Measurements from ENCODE around the gene HIF1AN. TPM values are rescaled to one million over a fixed set of nuclear protein-coding genes. Genes with fewer than 3 reads are reported as not detected.
A peak's percentile ranks its signal among the peaks of the same experiment; 100 is the strongest.
"Not testable (repeated sequence)": the region's sequence is repeated elsewhere in the genome, so short reads cannot be mapped to it uniquely, and the experiment has no call there.

Gene HIF1AN
- polyA plus RNA-seq, 3 donors from 2014 or later: 26.0 to 41.2 (median 33.3) TPM

DNA sequence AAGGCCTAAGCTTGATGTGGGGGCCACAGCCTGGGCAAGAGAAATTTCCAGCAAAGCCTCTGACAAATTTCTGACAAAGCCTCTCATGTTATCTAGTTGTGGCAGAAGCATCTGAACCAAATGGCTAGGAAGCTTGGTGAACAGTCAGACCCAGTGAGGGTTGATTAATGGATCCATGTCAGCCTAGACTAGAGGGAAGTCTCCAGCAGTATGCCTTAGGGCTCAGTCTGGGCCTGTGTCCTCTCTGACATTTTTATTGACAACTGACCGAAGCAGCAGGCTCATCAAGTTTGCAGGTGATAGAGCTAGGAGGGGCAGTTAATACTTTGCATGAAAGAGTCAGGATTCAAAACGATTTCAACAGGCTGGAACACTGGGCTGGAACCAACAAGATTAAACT lies 25.3 kb downstream of the HIF1AN start:
- Mint-ChIP-seq H3K27ac (peak overlapping the region in 1 of 6 donors; percentile 74), H3K4me3 (peak overlapping the region; percentile 25 to 75 (median 50)), H3K36me3 (peaks cover 15 to 22% (median 19%) of the 10 kb centered on the region in 3 donors), H3K9me3 (no peaks in the 10 kb centered on the region), H3K27me3 (ENCODE audit: low read depth in 3 of 3) (peaks cover 0 to 13% (median 6%) of the 10 kb centered on the region in 3 donors), H3K4me1 (peaks cover 18 to 24% of the 10 kb centered on the region in 2 donors)
- DNase-seq: no peak

GRCh38 chr10:100562008-100562672 lies 26.4 kb downstream of the HIF1AN start:
- Mint-ChIP-seq H3K27ac (peak overlapping the region in 1 of 6 donors; percentile 17), H3K9me3 (no peaks in the 10 kb centered on the region), H3K27me3 (ENCODE audit: low read depth in 3 of 3) (peaks cover 2 to 19% (median 6%) of the 10 kb centered on the region in 3 donors), H3K36me3 (peaks cover 11 to 16% (median 13%) of the 10 kb centered on the region in 3 donors), H3K4me1 (peaks cover 18 to 24% of the 10 kb centered on the region in 2 donors), H3K4me3 (peak overlapping the region; percentile 45 to 75 (median 64))
- DNase-seq: peak; percentile 65 to 68 (median 67)

DNA sequence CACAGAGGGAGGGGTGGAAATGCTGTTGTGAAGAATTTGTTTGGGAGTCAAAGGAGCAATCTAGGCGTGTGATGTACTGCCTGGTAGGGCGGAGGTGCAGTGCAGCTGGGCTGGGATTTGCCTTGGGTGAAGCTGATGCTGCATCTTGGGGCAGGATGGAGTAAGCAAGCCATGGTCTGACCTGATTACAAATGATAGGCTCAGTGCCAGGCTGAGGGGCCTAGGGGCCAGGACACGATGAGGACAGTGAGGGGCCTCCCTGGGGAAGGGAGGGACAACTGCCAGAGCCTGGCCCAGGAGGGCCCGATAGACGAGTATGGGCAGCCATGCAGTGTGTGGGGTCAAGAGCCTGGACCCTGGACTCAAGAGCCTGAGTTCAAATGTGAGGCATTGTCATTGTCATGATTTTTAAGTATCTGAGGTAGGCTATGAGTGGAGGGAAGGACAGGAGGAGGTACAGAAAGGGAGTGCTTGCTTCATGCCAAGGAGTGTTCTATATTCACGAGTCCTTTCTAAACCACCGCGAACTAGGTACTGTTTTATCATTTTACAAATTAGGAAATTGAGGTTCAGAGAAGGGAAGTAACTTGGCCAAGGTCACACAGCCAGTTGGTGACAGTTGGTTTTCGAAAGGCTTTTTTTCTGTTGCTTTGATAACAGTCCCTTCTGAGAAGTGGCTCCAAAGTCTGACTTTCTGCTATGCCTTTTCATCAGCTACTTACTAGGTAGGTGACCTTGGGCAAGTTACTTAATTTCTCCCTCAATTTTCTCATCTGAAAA lies 29.7 kb downstream of the HIF1AN start:
- Mint-ChIP-seq H3K4me3 (no peak overlapping the region), H3K27ac (no peak overlapping the region), H3K4me1 (peaks cover 17 to 23% of the 10 kb centered on the region in 2 donors), H3K27me3 (ENCODE audit: low read depth in 3 of 3) (peaks cover 6 to 20% (median 6%) of the 10 kb centered on the region in 3 donors), H3K9me3 (no peaks in the 10 kb centered on the region), H3K36me3 (peaks cover 0 to 4% (median 3%) of the 10 kb centered on the region in 3 donors)
- DNase-seq: no peak

DNA sequence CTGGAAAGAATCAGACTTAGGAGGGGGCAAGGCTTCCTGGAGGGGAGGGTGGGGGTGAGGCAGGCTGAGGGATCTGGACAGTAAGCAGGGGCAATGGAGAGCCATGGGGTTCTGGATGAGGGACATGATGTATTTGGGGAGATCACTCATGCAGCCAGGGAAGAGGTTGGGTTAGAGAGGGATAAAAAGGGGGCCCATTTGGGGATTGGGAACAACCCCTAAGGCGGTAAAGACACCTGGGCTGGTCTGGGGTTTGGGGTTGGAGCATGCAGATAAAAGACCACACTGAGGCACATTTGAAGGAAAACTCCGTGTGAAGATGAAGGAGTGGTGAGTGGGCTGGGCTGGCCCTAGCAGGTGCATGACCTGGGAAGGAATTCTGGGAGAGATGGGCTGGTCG lies 30.8 kb downstream of the HIF1AN start:
- H3K36me3 Mint-ChIP-seq: no peaks in the 10 kb centered on the region
- no peak overlapping the region for H3K27ac Mint-ChIP-seq
- peaks cover 5 to 12% of the 10 kb centered on the region in 2 donors for H3K4me1 Mint-ChIP-seq
- DNase-seq: no peak
- H3K9me3 Mint-ChIP-seq: no peaks in the 10 kb centered on the region
- H3K27me3 Mint-ChIP-seq (ENCODE audit: low read depth in 3 of 3): peaks cover 6 to 18% (median 6%) of the 10 kb centered on the region in 3 donors
- H3K4me3 Mint-ChIP-seq: no peak overlapping the region

DNA sequence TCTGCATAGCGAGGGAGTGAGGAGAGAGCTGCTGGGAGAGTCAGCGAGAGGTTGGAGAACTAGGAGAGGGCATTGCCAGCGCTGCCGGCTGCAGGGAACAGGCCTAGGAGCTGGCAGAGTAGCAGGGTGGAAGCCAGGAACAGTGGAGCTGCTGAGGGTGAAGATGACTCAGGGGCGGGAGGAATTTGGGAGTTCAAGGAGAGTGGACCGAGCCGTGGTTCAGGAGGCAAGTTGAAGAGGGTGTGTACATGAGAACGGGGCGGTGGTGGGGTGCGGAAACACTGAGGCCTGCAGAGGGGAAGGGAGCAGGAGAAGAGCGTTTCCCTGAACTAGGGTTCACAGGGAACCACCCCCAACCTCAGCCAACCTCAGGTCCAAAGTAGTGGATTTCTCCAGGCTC lies 31.5 kb downstream of the HIF1AN start:
- no peak overlapping the region for H3K27ac Mint-ChIP-seq
- no peak for DNase-seq
- H3K4me3 Mint-ChIP-seq: no peak overlapping the region
- H3K27me3 Mint-ChIP-seq (ENCODE audit: low read depth in 3 of 3): peaks cover 2 to 18% (median 6%) of the 10 kb centered on the region in 3 donors
- H3K4me1 Mint-ChIP-seq: peaks cover 0 to 6% of the 10 kb centered on the region in 2 donors
- H3K36me3 Mint-ChIP-seq: no peaks in the 10 kb centered on the region
- no peaks in the 10 kb centered on the region for H3K9me3 Mint-ChIP-seq

GRCh38 chr10:100567826-100568225 lies 32.1 kb downstream of the HIF1AN start:
- no peaks in the 10 kb centered on the region for H3K36me3 Mint-ChIP-seq
- H3K4me1 Mint-ChIP-seq: peaks cover 0 to 4% of the 10 kb centered on the region in 2 donors
- H3K27ac Mint-ChIP-seq: no peak overlapping the region
- H3K4me3 Mint-ChIP-seq: no peak overlapping the region
- peaks cover 4 to 17% (median 6%) of the 10 kb centered on the region in 3 donors for H3K27me3 Mint-ChIP-seq (ENCODE audit: low read depth in 3 of 3)
- no peaks in the 10 kb centered on the region for H3K9me3 Mint-ChIP-seq
- no peak for DNase-seq

DNA sequence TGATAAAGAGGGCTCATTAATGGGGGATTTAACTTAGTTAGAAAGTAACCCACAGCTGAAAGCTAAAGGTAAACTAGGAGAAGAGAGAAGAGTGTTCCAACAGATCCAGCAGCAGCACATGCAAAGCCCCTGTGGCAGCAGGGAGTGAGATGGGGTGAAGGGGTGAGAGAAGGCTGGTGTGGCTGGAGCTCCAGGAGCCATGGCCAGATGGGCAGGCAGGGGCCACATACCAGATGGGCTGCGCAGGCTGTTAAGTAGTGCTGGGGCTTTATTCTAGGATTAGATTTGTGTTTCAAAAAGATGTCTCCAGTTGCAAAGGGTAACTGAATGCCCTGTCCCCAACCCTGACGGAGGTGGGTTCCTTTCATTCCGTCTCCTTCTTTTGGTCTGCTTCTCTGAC lies 33.2 kb downstream of the HIF1AN start:
- H3K36me3 Mint-ChIP-seq: no peaks in the 10 kb centered on the region

DNA sequence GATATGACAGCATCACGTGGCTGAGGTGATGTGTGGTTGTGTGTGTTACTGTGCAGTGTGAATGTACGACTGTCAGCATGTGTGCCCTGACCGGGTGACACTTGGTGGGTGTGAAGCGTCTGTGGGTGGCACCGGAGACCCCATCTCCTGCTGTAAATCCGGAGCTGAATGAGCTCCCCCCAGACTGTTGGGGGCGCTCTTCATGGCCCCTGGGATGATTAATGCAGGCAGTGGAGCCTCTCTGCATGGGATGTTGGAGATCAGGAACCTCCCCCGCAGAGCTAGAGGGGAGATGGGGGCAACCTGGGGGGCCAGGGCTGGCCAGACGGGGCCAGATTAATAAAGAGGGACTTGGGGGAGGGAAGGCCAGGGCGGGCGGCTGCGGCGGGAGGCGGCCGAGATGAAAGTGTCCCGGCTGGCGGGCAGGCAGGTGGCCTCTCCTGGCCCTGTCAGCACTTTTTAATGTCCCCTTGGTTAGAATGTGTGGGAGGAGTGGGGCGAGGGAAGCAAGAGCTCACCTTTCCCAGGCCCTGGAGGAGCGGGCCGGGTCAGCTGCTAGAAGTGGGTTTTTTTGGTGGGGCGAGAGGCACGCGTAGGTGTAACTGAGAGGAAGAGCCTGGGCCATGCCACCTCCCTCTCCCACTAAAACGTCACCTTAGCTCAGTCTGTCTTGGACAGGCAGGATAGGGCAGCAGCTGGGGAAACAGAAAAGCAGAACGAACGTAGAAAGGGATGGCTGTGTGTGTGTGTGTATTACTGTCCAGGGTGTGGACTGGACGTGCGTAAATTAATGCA lies 34.1 kb downstream of the HIF1AN start:
- H3K36me3 Mint-ChIP-seq: no peaks in the 10 kb centered on the region
- H3K27ac Mint-ChIP-seq: no peak overlapping the region
- no peaks in the 10 kb centered on the region for H3K9me3 Mint-ChIP-seq
- H3K4me1 Mint-ChIP-seq: no peaks in the 10 kb centered on the region
- H3K27me3 Mint-ChIP-seq (ENCODE audit: low read depth in 3 of 3): peaks cover 3 to 13% (median 7%) of the 10 kb centered on the region in 3 donors
- DNase-seq: peak; percentile 18 to 22 (median 21)
- H3K4me3 Mint-ChIP-seq: no peak overlapping the region

More for the DNA sequence above, 33.2 kb downstream of the HIF1AN start:
- Mint-ChIP-seq H3K27me3 (ENCODE audit: low read depth in 3 of 3) (peaks cover 5 to 15% (median 7%) of the 10 kb centered on the region in 3 donors), H3K9me3 (no peaks in the 10 kb centered on the region), H3K27ac (no peak overlapping the region), H3K4me1 (no peaks in the 10 kb centered on the region), H3K4me3 (no peak overlapping the region)
- DNase-seq: no peak

DNA sequence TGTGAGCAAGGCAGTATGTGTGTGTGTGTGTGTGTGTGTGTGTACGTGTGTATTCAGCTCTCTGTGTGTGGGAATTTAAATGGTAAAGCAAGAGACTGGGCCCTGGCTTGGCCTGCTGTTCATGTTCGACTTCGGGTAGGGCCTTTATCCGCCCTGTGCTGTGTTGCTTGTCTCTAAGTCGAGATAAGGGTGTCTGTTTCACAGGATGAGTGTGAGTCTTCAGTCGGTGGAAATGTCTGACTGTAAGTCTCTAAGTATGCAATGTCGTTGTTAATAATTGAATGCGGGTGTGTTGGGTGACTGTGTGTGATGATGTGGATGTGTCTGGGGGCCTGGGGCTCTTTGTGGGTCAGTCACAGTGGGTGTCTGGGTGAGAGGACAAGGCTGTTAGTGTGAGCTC lies 34.8 kb downstream of the HIF1AN start:
- peaks cover 3 to 11% (median 7%) of the 10 kb centered on the region in 3 donors for H3K27me3 Mint-ChIP-seq (ENCODE audit: low read depth in 3 of 3)
- no peak overlapping the region for H3K27ac Mint-ChIP-seq
- H3K9me3 Mint-ChIP-seq: no peaks in the 10 kb centered on the region
- no peaks in the 10 kb centered on the region for H3K4me1 Mint-ChIP-seq
- no peaks in the 10 kb centered on the region for H3K36me3 Mint-ChIP-seq
- no peak overlapping the region for H3K4me3 Mint-ChIP-seq
- DNase-seq: no peak

GRCh38 chr10:100571084-100571856 lies 35.5 kb downstream of the HIF1AN start:
- DNase-seq: no peak
- peaks cover 3 to 9% (median 5%) of the 10 kb centered on the region in 3 donors for H3K27me3 Mint-ChIP-seq (ENCODE audit: low read depth in 3 of 3)
- no peaks in the 10 kb centered on the region for H3K9me3 Mint-ChIP-seq
- no peaks in the 10 kb centered on the region for H3K4me1 Mint-ChIP-seq
- no peak overlapping the region for H3K4me3 Mint-ChIP-seq
- no peak overlapping the region for H3K27ac Mint-ChIP-seq
- H3K36me3 Mint-ChIP-seq: no peaks in the 10 kb centered on the region

DNA sequence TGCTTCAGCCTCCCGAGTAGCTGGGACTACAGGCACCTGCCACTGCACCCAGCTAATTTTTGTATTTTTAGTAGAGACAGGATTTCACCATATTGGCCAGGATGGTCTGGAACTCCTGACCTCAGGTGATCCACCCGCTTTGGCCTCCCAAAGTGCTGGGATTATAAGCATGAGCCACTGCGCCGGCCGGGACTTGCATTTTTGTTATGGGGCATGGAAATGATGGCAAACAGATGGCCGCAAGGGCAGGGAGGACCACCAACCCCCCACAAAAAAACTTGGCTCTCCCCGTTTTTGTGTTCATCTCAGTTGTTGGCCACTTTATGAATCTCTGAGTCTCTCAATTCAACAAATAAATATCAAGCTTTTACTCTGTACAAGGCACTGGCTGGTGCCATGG lies 39.4 kb downstream of the HIF1AN start:
- not testable (repeated sequence) for DNase-seq, H3K4me3 Mint-ChIP-seq, H3K4me1 Mint-ChIP-seq, H3K9me3 Mint-ChIP-seq, H3K36me3 Mint-ChIP-seq, H3K27ac Mint-ChIP-seq
- peaks cover 3 to 14% (median 6%) of the 10 kb centered on the region in 3 donors for H3K27me3 Mint-ChIP-seq (ENCODE audit: low read depth in 3 of 3)

DNA sequence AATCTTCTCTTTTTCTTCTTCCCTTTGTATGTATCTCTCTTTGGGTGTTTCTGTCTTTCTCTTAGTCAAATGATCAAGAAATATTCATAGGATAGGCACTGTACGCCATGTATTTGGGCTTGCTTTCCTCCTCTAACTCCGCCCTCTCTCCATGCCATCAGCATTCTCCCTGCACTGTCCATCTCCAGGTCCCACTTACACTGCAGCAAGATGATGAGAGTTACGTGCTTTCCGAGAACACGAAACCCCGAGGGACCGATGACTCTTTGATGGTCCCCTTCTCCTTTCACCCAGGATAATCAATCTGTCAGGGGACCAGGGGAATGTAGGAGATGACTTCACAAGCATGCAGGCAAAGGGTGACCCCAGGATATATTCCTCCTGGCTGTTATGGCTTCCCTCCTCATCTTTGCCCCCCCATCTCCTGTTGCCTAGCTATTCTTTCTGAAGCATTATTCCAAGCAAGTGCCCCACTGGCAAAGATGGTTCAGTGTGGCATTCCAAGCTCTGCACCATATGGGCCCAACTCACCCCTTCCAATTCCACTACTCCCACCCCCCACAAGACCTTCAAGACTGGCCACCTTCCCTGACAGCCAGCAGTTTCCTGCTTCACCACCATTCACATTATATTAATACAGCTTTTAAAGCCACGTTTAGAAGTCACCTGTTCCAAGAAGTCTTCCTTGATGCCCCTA lies 40.0 kb downstream of the HIF1AN start:
- Mint-ChIP-seq H3K27ac (no peak overlapping the region), H3K9me3 (no peaks in the 10 kb centered on the region)

GRCh38 chr10:100576282-100576635 lies 40.5 kb downstream of the HIF1AN start:
- Mint-ChIP-seq H3K9me3 (no peaks in the 10 kb centered on the region), H3K4me3 (no peak overlapping the region), H3K4me1 (no peaks in the 10 kb centered on the region), H3K27me3 (ENCODE audit: low read depth in 3 of 3) (peaks cover 3 to 14% (median 6%) of the 10 kb centered on the region in 3 donors), H3K27ac (no peak overlapping the region), H3K36me3 (no peaks in the 10 kb centered on the region)
- no peak for DNase-seq

More for the DNA sequence above, 40.0 kb downstream of the HIF1AN start:
- no peak for DNase-seq
- Mint-ChIP-seq H3K27me3 (ENCODE audit: low read depth in 3 of 3) (peaks cover 3 to 14% (median 6%) of the 10 kb centered on the region in 3 donors), H3K4me3 (no peak overlapping the region), H3K36me3 (no peaks in the 10 kb centered on the region), H3K4me1 (no peaks in the 10 kb centered on the region)

All from immature natural killer cell (primary cell).